Activated CD8-positive, alpha-beta memory T cell treated with anti-CD3 and anti-CD28 coated beads for 4 hours (primary cell): Measurements from ENCODE around the gene IGF2BP1.
"Not testable (repeated sequence)": the region's sequence is repeated elsewhere in the genome, so short reads cannot be mapped to it uniquely, and the experiment has no call there.

Experiments
- DNase-seq, 2 donors: peaks; one replicate each; pipeline ENCODE4 v3.0.0-alpha.2; 2020; ENCODE audit warnings: low read depth in 2 of 2

Gene IGF2BP1

GRCh38 chr17:48995974-48996721 is 1.0 kb upstream of the IGF2BP1 start:
- DNase-seq = no peak

GRCh38 chr17:48996722-48997102 is 473 bp upstream of the IGF2BP1 start:
- no peak for DNase-seq

GRCh38 chr17:48997827-48998586 is 822 bp downstream of the IGF2BP1 start:
- DNase-seq = no peak

- DNase-seq = no peak
Observed at GRCh38 chr17:48998587-48999440, 1.6 kb downstream of the IGF2BP1 start.

GRCh38 chr17:49000943-49001342 is 3.8 kb downstream of the IGF2BP1 start:
- DNase-seq = no peak

GRCh38 chr17:49001671-49002070 is 4.5 kb downstream of the IGF2BP1 start:
- DNase-seq = no peak

GRCh38 chr17:49002331-49002730 is 5.1 kb downstream of the IGF2BP1 start:
- DNase-seq = no peak

GRCh38 chr17:49002766-49003165 is 5.6 kb downstream of the IGF2BP1 start:
- DNase-seq = no peak

- no peak for DNase-seq
Observed at GRCh38 chr17:49003557-49004511, 6.6 kb downstream of the IGF2BP1 start.

- DNase-seq = no peak
Observed at GRCh38 chr17:49005140-49005539, 8.0 kb downstream of the IGF2BP1 start.

GRCh38 chr17:49008908-49009307 is 11.7 kb downstream of the IGF2BP1 start:
- DNase-seq = not testable (repeated sequence)

GRCh38 chr17:49012769-49013255 is 15.6 kb downstream of the IGF2BP1 start:
- no peak for DNase-seq

GRCh38 chr17:49013311-49014213 is 16.4 kb downstream of the IGF2BP1 start:
- no peak for DNase-seq

- DNase-seq = no peak
Observed at GRCh38 chr17:49015179-49015923, 18.2 kb downstream of the IGF2BP1 start.

GRCh38 chr17:49015924-49016774 is 19.0 kb downstream of the IGF2BP1 start:
- DNase-seq = no peak

- no peak for DNase-seq
Observed at GRCh38 chr17:49016775-49017463, 19.7 kb downstream of the IGF2BP1 start.

GRCh38 chr17:49018116-49018612 is 21.0 kb downstream of the IGF2BP1 start:
- DNase-seq = no peak
